IMR-90 (cell line): ENCODE results near the gene ATXN1. TPM values are rescaled to one million over a fixed set of nuclear protein-coding genes. Genes with fewer than 3 reads are reported as not detected.

Experiments used
- ATAC-seq: fragments of 200-7000 bp; cut with Tn5 transposase; 2 replicates; pipeline ENCODE4 v1.9.1; 2020; ENCODE audit warnings: low read depth, mild to moderate bottlenecking, moderate library complexity
- BruUV-seq: library from RNA; stranded (reverse); fragments of 400-500 nt; replicated peaks from 2 replicates; lab custom pipeline; 2021; lab: Mats Ljungman, UMichigan
- CTCF ChIA-PET: fragments of 300-600 bp; formaldehyde crosslinking; extraction: SDS; loops from one replicate; lab custom pipeline; 2021; ENCODE audit warnings: antibody characterized with exemption; lab: Yijun Ruan, JAX
- POLR2A ChIA-PET: fragments of 300-600 bp; sonication (Branson Sonifier 250); formaldehyde crosslinking; loops from one replicate; lab custom pipeline; 2022; ENCODE audit warnings: antibody characterized with exemption; ENCODE audit not compliant: unreplicated experiment; lab: Charles Lee
- DNase-seq: peaks from one replicate; pipeline ENCODE4 v3.0.0; 2013
- H2AFZ ChIP-seq: replicated peaks from 2 replicates; pipeline ENCODE3; 2013; ENCODE audit warnings: low read length, mild to moderate bottlenecking; ENCODE audit not compliant: poor library complexity
- H2AK5ac ChIP-seq: 2 replicates; pipeline ENCODE4 v1.6.1; 2013; ENCODE audit warnings: low read depth, low read length, inconsistent platforms
- H2AK9ac ChIP-seq: replicated peaks from 2 replicates; pipeline ENCODE3; 2013; ENCODE audit warnings: mild to moderate bottlenecking, low read depth, low read length, moderate library complexity; ENCODE audit not compliant: poor library complexity
- H2BK120ac ChIP-seq: 2 replicates; pipeline ENCODE4 v1.6.1; 2013; ENCODE audit warnings: low read depth, low read length, inconsistent platforms
- H2BK15ac ChIP-seq: 3 replicates; pipeline ENCODE4 v1.6.1; 2013; ENCODE audit warnings: low read depth, low read length, inconsistent platforms
- H2BK20ac ChIP-seq: 2 replicates; pipeline ENCODE4 v1.6.1; 2013; ENCODE audit warnings: low read depth, mild to moderate bottlenecking, inconsistent platforms, low read length, moderate library complexity
- H2BK5ac ChIP-seq: 2 replicates; pipeline ENCODE4 v1.6.1; 2013; ENCODE audit warnings: mild to moderate bottlenecking, low read depth, low read length, inconsistent platforms; ENCODE audit not compliant: poor library complexity, severe bottlenecking
- H3K14ac ChIP-seq: replicated peaks from 2 replicates; pipeline ENCODE4 v1.6.1; 2013; ENCODE audit warnings: low read depth, low read length, inconsistent platforms
- H3K18ac ChIP-seq: 2 replicates; pipeline ENCODE4 v1.6.1; 2013; ENCODE audit warnings: low read depth, low read length, control low read depth
- H3K23ac ChIP-seq: 2 replicates; pipeline ENCODE4 v1.6.1; 2013; ENCODE audit warnings: low read depth, low read length, inconsistent platforms
- H3K27ac ChIP-seq: 2 replicates; pipeline ENCODE4 v1.5.1; 2013; ENCODE audit warnings: mild to moderate bottlenecking, control low read depth, low read length; ENCODE audit not compliant: insufficient read depth
- H3K27me3 ChIP-seq: 2 replicates; pipeline ENCODE4 v1.6.1; 2013; ENCODE audit warnings: low read length; ENCODE audit not compliant: control insufficient read depth, insufficient read depth
- H3K36me3 ChIP-seq: 2 replicates; pipeline ENCODE4 v1.6.1; 2013; ENCODE audit warnings: low read length, mixed read lengths; ENCODE audit not compliant: control insufficient read depth, insufficient read depth
- H3K4ac ChIP-seq: 2 replicates; pipeline ENCODE4 v1.6.1; 2013; ENCODE audit warnings: low read depth, low read length, inconsistent platforms
- H3K4me1 ChIP-seq: 2 replicates; pipeline ENCODE4 v1.6.1; 2013; ENCODE audit warnings: low read length, mixed read lengths; ENCODE audit not compliant: control insufficient read depth, insufficient read depth
- H3K4me2 ChIP-seq: 2 replicates; pipeline ENCODE4 v1.6.1; 2013; ENCODE audit warnings: low read depth, mild to moderate bottlenecking, control low read depth, low read length, moderate library complexity
- H3K4me3 ChIP-seq: 2 replicates; pipeline ENCODE4 v1.5.1; 2013; ENCODE audit warnings: low read depth, mild to moderate bottlenecking, control low read depth, low read length, moderate library complexity; ENCODE audit not compliant: insufficient read depth
- H3K56ac ChIP-seq: 2 replicates; pipeline ENCODE4 v1.6.1; 2013; ENCODE audit warnings: low read length, inconsistent platforms; ENCODE audit not compliant: insufficient read depth; ENCODE audit errors: extremely low read depth
- H3K79me1 ChIP-seq, 2 experiments: 2 replicates each; pipeline ENCODE4 v1.6.1; 2013; ENCODE audit warnings: low read length in 2 of 2, inconsistent platforms in 1 of 2, low read depth in 1 of 2
- H3K9ac ChIP-seq: 2 replicates; pipeline ENCODE4 v1.6.1; 2013; ENCODE audit warnings: low read depth, low read length, control low read depth
- H3K9me1 ChIP-seq: 2 replicates; pipeline ENCODE4 v1.6.1; 2013; ENCODE audit warnings: low read length, inconsistent platforms; ENCODE audit not compliant: insufficient read depth
- H3K9me3 ChIP-seq: 2 replicates; pipeline ENCODE4 v1.6.1; 2013; ENCODE audit warnings: low read length; ENCODE audit not compliant: control insufficient read depth, insufficient read depth
- H4K20me1 ChIP-seq: 2 replicates; pipeline ENCODE4 v1.6.1; 2013; ENCODE audit warnings: low read length, inconsistent platforms; ENCODE audit not compliant: insufficient read depth
- H4K5ac ChIP-seq: 2 replicates; pipeline ENCODE4 v1.6.1; 2013; ENCODE audit warnings: mild to moderate bottlenecking, low read depth, low read length, control low read depth
- H4K8ac ChIP-seq, 2 experiments: 2 replicates each; pipeline ENCODE4 v1.6.1; 2013; ENCODE audit warnings: low read depth in 2 of 2, low read length in 2 of 2, control low read depth in 1 of 2, inconsistent platforms in 1 of 2
- H4K91ac ChIP-seq: 2 replicates; pipeline ENCODE4 v1.6.1; 2013; ENCODE audit warnings: low read depth, low read length, inconsistent platforms; ENCODE audit not compliant: insufficient read depth
- BHLHE40 ChIP-seq: fragments of 150-350 bp; IDR thresholded peaks from 2 replicates; pipeline ENCODE4 v1.6.1; 2016; ENCODE audit warnings: mild to moderate bottlenecking, low read depth, low read length
- CHD1 ChIP-seq: IDR thresholded peaks from 2 replicates; pipeline ENCODE4 v1.6.1; 2012; ENCODE audit warnings: low read depth, low read length, improper control_type of control experiment
- WGBS, 2 experiments: methylation state at CpG; one replicate each; pipeline versions ENCODE4 v1.1.5 to v1.1.7; 2013; ENCODE audit warnings: missing lambda C conversion rate in 2 of 2; ENCODE audit not compliant: insufficient read length in 1 of 2; ENCODE audit errors: extremely low coverage in 2 of 2; 5-methylcytosine and 5-hydroxymethylcytosine counted together
- dilution Hi-C: fragments of 300-500 bp; cut with HindIII; formaldehyde crosslinking; loops from one replicate; pipeline ENCODE4 v1.14.3; 2018; ENCODE audit warnings: low sequenced_read_pairs; ENCODE audit not compliant: unreplicated experiment
- in situ Hi-C: fragments of 300-500 bp; cut with MboI; formaldehyde crosslinking; loops from 3 replicates; pipeline ENCODE4 v1.14.3; 2019; ENCODE audit warnings: low sequenced_read_pairs, inconsistent platforms, mixed read lengths
- intact Hi-C: fragments of 100-400 bp; cut with micrococcal nuclease; formaldehyde crosslinking; loops from 2 replicates; pipeline ENCODE4 v1.10.0; 2022
- polyA plus RNA-seq, 3 experiments: library from polyadenylated mRNA; depleted of rRNA; stranded (reverse); fragments of >200 nt; gene quantifications; 2 replicates each; pipeline ENCODE4 v1.2.3, GENCODE V29; 2012; ENCODE audit warnings: low replicate concordance in 1 of 3
- total RNA-seq: library from RNA; depleted of rRNA; stranded (reverse); fragments of >200 nt; gene quantifications from 2 replicates; pipeline ENCODE4 v1.2.3, GENCODE V29; 2012

ATXN1 gene
- total and polyA plus RNA-seq, 2 of the 4 experiments (the other 2 are of a cell fraction): 7.3 to 11.1 TPM

- Histone ChIP-seq H3K9me1 (peaks cover 20% of the 10 kb centered on the region), H3K9me3 (no peaks in the 10 kb centered on the region), H3K4me3 (no peak overlapping the region), H2BK15ac (no peak overlapping the region), H2AFZ (peak overlapping the region; percentile 59), H3K23ac (peak overlapping the region; percentile 41; the same call in 1 of the 2 replicates), H2BK20ac (no peak overlapping the region), H3K14ac (0 out of 2 replicates have a peak overlapping the region, but pooled peaks have one; percentile 52), H3K27ac (no peak overlapping the region), H3K4me2 (no peak overlapping the region), H4K8ac (no peak overlapping the region), H2AK9ac (no peak overlapping the region), H3K4me1 (peaks cover 14% of the 10 kb centered on the region), H2BK120ac (no peak overlapping the region), H3K18ac (no peak overlapping the region), H3K4ac (0 out of 2 replicates have a peak overlapping the region, but pooled peaks have one; percentile 16), H2BK5ac (no peak overlapping the region), H2AK5ac (no peak overlapping the region), H3K56ac (no peak overlapping the region), H3K36me3 (no peaks in the 10 kb centered on the region), H4K20me1 (no peaks in the 10 kb centered on the region), H3K79me1 (peaks cover 0 to 3% of the 10 kb centered on the region in 2 experiments; a peak in 1 of 4 replicates), H4K5ac (no peak overlapping the region), H3K9ac (no peak overlapping the region), H3K27me3 (no peaks in the 10 kb centered on the region), H4K91ac (no peak overlapping the region)
- ATAC-seq: peak; percentile 31
- in situ Hi-C loops (no loop called here), dilution Hi-C loops (no loop called here), intact Hi-C loops (no loop called here)
- peak; percentile 61 for DNase-seq
- BruUV-seq: no TSS peak
- CTCF ChIA-PET: interaction anchor here (1.7 kb wide), 1 partner anchor 13 kb away, joined by 4 read pairs; no protein-coding TSS in a partner anchor
- no peak for TF ChIP-seq CHD1
- peak; percentile 61; the same call in 1 of the 2 replicates for TF ChIP-seq BHLHE40
- WGBS, 2 experiments: no CpG with 5 or more reads among the region's 1 CpG
- POLR2A ChIA-PET: no interaction called here
These were observed 488.0 kb downstream of the ATXN1 start for GRCh38 chr6:16273256-16273655.
